ENCODE data around the gene SBNO2. TPM values are rescaled to one million over a fixed set of nuclear protein-coding genes. Genes with fewer than 3 reads are reported as not detected.

The SBNO2 gene
- total and polyA plus RNA-seq, 2 donors = 15.4 to 62.4 TPM

- 94% methylated on average over 71 of the region's 71 CpGs for WGBS
- Histone ChIP-seq H3K9me3 (ENCODE audit: control insufficient read depth in 2 of 2, insufficient read depth in 1 of 2, low read length in 1 of 2) (no peaks in the 10 kb centered on the region), H3K27ac (ENCODE audit: low read depth in 1 of 2, low read length in 1 of 2) (no peak overlapping the region), H3K4me1 (ENCODE audit: control insufficient read depth in 2 of 2, insufficient read depth in 2 of 2, low read length in 2 of 2) (peaks cover 3 to 11% of the 10 kb centered on the region in 2 donors), H3K27me3 (ENCODE audit: control insufficient read depth in 2 of 2, insufficient read depth in 1 of 2, low read length in 1 of 2) (no peaks in the 10 kb centered on the region), H3K4me3 (ENCODE audit: low read length in 2 of 2) (no peak overlapping the region), H3K36me3 (ENCODE audit: control insufficient read depth in 2 of 2, insufficient read depth in 2 of 2, low read length in 1 of 2) (peaks cover 55 to 85% of the 10 kb centered on the region in 2 donors)
- no peak for DNase-seq (ENCODE audit: low read depth in 6 of 9, low spot score in 9 of 9)
Measured at GRCh38 chr19:1112268-1113029, 61.6 kb downstream of the SBNO2 start.

DNA sequence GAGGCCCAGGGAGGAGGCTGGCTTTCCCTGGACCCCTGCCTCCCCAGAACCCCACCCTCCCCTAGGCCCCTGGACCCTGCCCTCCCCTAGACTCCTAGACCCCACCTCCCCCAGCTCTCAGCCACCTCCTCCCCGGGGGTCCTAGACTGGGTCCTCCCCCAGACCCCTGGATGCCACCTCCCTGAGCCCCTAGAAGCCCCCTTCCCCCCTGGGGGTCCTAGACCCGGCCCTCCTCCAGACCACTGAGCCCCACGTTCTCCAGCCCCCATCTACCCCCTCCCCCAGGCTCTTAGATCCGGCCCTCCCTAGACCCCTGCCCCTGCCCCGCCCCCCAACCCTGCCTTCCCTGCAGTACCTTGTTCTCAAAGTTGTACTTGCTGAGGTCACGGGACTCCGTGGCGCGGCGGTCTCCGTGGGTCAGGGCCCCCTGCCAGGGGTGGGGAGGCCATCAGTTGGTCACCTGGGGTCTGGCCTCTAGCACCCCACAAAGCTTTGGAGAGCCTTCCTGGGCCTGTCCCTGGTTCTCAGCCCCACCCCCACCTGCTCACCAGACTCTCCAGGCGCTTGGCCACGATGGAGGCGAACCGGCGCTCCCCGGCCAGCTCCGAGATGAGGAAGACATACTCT, 62.3 kb downstream of the SBNO2 start:
- H3K27ac ChIP-seq (ENCODE audit: low read depth in 1 of 2, low read length in 1 of 2) = no peak overlapping the region
- 98% methylated on average over 18 of the region's 18 CpGs for whole genome bisulfite sequencing
- no peak overlapping the region for H3K4me3 ChIP-seq (ENCODE audit: low read length in 2 of 2)
- no peaks in the 10 kb centered on the region for H3K27me3 ChIP-seq (ENCODE audit: control insufficient read depth in 2 of 2, insufficient read depth in 1 of 2, low read length in 1 of 2)
- H3K9me3 ChIP-seq (ENCODE audit: control insufficient read depth in 2 of 2, insufficient read depth in 1 of 2, low read length in 1 of 2) = no peaks in the 10 kb centered on the region
- H3K4me1 ChIP-seq (ENCODE audit: control insufficient read depth in 2 of 2, insufficient read depth in 2 of 2, low read length in 2 of 2) = peaks cover 3 to 11% of the 10 kb centered on the region in 2 donors
- DNase-seq (ENCODE audit: low read depth in 6 of 9, low spot score in 9 of 9) = no peak
- peaks cover 55 to 85% of the 10 kb centered on the region in 2 donors for H3K36me3 ChIP-seq (ENCODE audit: control insufficient read depth in 2 of 2, insufficient read depth in 2 of 2, low read length in 1 of 2)

GRCh38 chr19:1110809-1111640, 63.0 kb downstream of the SBNO2 start:
- Histone ChIP-seq H3K36me3 (ENCODE audit: control insufficient read depth in 2 of 2, insufficient read depth in 2 of 2, low read length in 1 of 2) (peaks cover 56 to 85% of the 10 kb centered on the region in 2 donors), H3K4me1 (ENCODE audit: control insufficient read depth in 2 of 2, insufficient read depth in 2 of 2, low read length in 2 of 2) (peaks cover 3 to 11% of the 10 kb centered on the region in 2 donors), H3K27ac (ENCODE audit: low read depth in 1 of 2, low read length in 1 of 2) (no peak overlapping the region), H3K4me3 (ENCODE audit: low read length in 2 of 2) (no peak overlapping the region), H3K27me3 (ENCODE audit: control insufficient read depth in 2 of 2, insufficient read depth in 1 of 2, low read length in 1 of 2) (no peaks in the 10 kb centered on the region), H3K9me3 (ENCODE audit: control insufficient read depth in 2 of 2, insufficient read depth in 1 of 2, low read length in 1 of 2) (no peaks in the 10 kb centered on the region)
- no peak for DNase-seq (ENCODE audit: low read depth in 6 of 9, low spot score in 9 of 9)
- 98% methylated on average over 18 of the region's 18 CpGs for WGBS

GRCh38 chr19:1109697-1110671, 64.1 kb downstream of the SBNO2 start:
- Histone ChIP-seq H3K27ac (ENCODE audit: low read depth in 1 of 2, low read length in 1 of 2) (no peak overlapping the region), H3K4me1 (ENCODE audit: control insufficient read depth in 2 of 2, insufficient read depth in 2 of 2, low read length in 2 of 2) (peaks cover 9 to 17% of the 10 kb centered on the region in 2 donors), H3K36me3 (ENCODE audit: control insufficient read depth in 2 of 2, insufficient read depth in 2 of 2, low read length in 1 of 2) (peaks cover 54 to 78% of the 10 kb centered on the region in 2 donors), H3K9me3 (ENCODE audit: control insufficient read depth in 2 of 2, insufficient read depth in 1 of 2, low read length in 1 of 2) (no peaks in the 10 kb centered on the region), H3K4me3 (ENCODE audit: low read length in 2 of 2) (no peak overlapping the region), H3K27me3 (ENCODE audit: control insufficient read depth in 2 of 2, insufficient read depth in 1 of 2, low read length in 1 of 2) (peaks cover 0 to 1% of the 10 kb centered on the region in 2 donors)
- no peak for DNase-seq (ENCODE audit: low read depth in 6 of 9, low spot score in 9 of 9)
- WGBS = 98% methylated on average over 54 of the region's 54 CpGs

- no peak for DNase-seq (ENCODE audit: low read depth in 6 of 9, low spot score in 9 of 9)
- Histone ChIP-seq H3K27ac (ENCODE audit: low read depth in 1 of 2, low read length in 1 of 2) (no peak overlapping the region), H3K9me3 (ENCODE audit: control insufficient read depth in 2 of 2, insufficient read depth in 1 of 2, low read length in 1 of 2) (no peaks in the 10 kb centered on the region), H3K36me3 (ENCODE audit: control insufficient read depth in 2 of 2, insufficient read depth in 2 of 2, low read length in 1 of 2) (peaks cover 54 to 74% of the 10 kb centered on the region in 2 donors), H3K27me3 (ENCODE audit: control insufficient read depth in 2 of 2, insufficient read depth in 1 of 2, low read length in 1 of 2) (peaks cover 0 to 4% of the 10 kb centered on the region in 2 donors), H3K4me3 (ENCODE audit: low read length in 2 of 2) (no peak overlapping the region), H3K4me1 (ENCODE audit: control insufficient read depth in 2 of 2, insufficient read depth in 2 of 2, low read length in 2 of 2) (peaks cover 9 to 20% of the 10 kb centered on the region in 2 donors)
- WGBS = 97% methylated on average over 48 of the region's 48 CpGs
Measured at GRCh38 chr19:1109032-1109551, 65.0 kb downstream of the SBNO2 start.

DNA sequence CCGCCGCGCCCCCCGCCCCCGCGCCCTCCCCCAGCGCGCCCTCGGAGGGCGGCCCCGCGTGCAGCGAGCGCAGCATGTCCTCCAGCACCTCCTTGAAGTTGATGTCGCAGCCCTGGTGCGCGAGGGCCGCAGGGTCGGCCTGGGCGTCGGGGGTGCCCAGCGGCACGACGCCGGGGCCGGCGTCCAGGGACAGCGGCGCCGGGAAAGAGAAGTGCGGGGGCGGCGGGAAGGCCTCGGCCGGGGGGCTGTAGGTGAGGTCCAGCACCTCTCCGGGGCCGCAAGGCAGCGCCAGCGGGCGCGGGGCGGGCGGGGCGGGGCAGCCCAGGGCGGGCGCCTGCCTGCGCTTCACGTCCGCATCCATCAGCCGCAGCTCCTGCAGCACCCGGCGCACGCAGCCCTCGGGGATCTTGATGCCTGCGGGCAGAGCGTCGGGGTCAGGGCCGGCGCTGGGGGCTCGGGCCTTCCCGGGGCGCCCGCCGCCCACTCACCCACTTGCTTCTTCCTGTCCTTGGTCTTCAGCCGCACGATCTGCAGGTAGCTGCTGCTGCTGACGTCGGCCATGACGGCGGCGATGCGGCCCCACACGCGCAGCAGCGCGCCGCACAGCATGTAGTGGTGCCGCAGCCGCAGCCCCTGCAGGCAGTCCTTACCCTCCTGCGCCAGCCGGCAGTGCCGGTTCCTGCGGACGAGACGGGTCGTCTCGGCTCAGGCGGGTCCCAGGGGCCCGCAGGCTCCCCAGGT, 65.6 kb downstream of the SBNO2 start:
- H3K27ac ChIP-seq (ENCODE audit: low read depth in 1 of 2, low read length in 1 of 2) = no peak overlapping the region
- H3K27me3 ChIP-seq (ENCODE audit: control insufficient read depth in 2 of 2, insufficient read depth in 1 of 2, low read length in 1 of 2) = peaks cover 0 to 4% of the 10 kb centered on the region in 2 donors
- 98% methylated on average over 89 of the region's 89 CpGs for WGBS
- no peak overlapping the region for H3K4me3 ChIP-seq (ENCODE audit: low read length in 2 of 2)
- no peak for DNase-seq (ENCODE audit: low read depth in 6 of 9, low spot score in 9 of 9)
- H3K4me1 ChIP-seq (ENCODE audit: control insufficient read depth in 2 of 2, insufficient read depth in 2 of 2, low read length in 2 of 2) = peaks cover 7 to 17% of the 10 kb centered on the region in 2 donors
- H3K9me3 ChIP-seq (ENCODE audit: control insufficient read depth in 2 of 2, insufficient read depth in 1 of 2, low read length in 1 of 2) = no peaks in the 10 kb centered on the region
- peaks cover 47 to 68% of the 10 kb centered on the region in 2 donors for H3K36me3 ChIP-seq (ENCODE audit: control insufficient read depth in 2 of 2, insufficient read depth in 2 of 2, low read length in 1 of 2)

DNA sequence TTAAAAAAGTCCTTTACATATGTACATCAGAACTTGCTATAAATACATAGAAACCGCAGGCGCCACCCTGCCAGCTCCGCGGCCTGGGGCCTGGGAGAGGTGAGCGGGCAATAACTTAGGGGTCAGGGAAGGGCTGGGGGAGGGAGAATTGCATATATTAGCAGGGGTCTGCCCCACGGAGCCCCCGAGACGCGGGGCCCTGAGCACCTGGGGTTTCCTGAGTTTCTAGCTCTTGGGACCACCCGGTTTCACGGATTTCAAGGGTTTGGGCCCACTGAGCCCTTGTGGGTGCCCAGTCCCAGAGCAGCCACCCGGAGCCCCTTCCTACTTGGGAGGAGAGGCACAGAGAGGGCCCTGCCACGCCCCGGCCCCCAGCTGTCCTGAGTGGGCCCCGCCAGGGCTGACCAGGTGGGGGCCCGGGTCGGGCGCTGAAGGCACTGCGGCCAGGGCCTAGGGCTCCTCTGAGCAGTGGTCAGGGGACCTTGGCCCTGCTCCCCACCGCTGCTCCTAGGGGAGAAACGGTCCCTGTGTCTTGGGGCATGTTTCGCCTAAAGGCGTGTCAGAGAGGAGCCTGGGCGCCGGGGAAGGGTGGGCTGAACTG, 66.3 kb downstream of the SBNO2 start:
- H3K36me3 ChIP-seq (ENCODE audit: control insufficient read depth in 2 of 2, insufficient read depth in 2 of 2, low read length in 1 of 2) = peaks cover 44 to 64% of the 10 kb centered on the region in 2 donors
- 97% methylated on average over 25 of the region's 25 CpGs for WGBS
- H3K27ac ChIP-seq (ENCODE audit: low read depth in 1 of 2, low read length in 1 of 2) = no peak overlapping the region
- no peak overlapping the region for H3K4me3 ChIP-seq (ENCODE audit: low read length in 2 of 2)
- peaks cover 9 to 18% of the 10 kb centered on the region in 2 donors for H3K4me1 ChIP-seq (ENCODE audit: control insufficient read depth in 2 of 2, insufficient read depth in 2 of 2, low read length in 2 of 2)
- no peaks in the 10 kb centered on the region for H3K9me3 ChIP-seq (ENCODE audit: control insufficient read depth in 2 of 2, insufficient read depth in 1 of 2, low read length in 1 of 2)
- peaks cover 0 to 4% of the 10 kb centered on the region in 2 donors for H3K27me3 ChIP-seq (ENCODE audit: control insufficient read depth in 2 of 2, insufficient read depth in 1 of 2, low read length in 1 of 2)
- no peak for DNase-seq (ENCODE audit: low read depth in 6 of 9, low spot score in 9 of 9)

Measured in thymus (tissue), 11 donors.